ENCODE data around the gene NQO1. TPM values are rescaled to one million over a fixed set of nuclear protein-coding genes. Genes with fewer than 3 reads are reported as not detected.

Gene NQO1
- total RNA-seq, 6 experiments from 2014 or later, result 248 to 801 (median 737) TPM

GRCh38 chr16:69724414-69724873 lies 1.9 kb downstream of the NQO1 start:
- TF ChIP-seq, protein P1, sequence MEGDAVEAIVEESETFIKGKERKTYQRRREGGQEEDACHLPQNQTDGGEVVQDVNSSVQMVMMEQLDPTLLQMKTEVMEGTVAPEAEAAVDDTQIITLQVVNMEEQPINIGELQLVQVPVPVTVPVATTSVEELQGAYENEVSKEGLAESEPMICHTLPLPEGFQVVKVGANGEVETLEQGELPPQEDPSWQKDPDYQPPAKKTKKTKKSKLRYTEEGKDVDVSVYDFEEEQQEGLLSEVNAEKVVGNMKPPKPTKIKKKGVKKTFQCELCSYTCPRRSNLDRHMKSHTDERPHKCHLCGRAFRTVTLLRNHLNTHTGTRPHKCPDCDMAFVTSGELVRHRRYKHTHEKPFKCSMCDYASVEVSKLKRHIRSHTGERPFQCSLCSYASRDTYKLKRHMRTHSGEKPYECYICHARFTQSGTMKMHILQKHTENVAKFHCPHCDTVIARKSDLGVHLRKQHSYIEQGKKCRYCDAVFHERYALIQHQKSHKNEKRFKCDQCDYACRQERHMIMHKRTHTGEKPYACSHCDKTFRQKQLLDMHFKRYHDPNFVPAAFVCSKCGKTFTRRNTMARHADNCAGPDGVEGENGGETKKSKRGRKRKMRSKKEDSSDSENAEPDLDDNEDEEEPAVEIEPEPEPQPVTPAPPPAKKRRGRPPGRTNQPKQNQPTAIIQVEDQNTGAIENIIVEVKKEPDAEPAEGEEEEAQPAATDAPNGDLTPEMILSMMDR (IDR thresholded peaks at IDR 0.05), result no peak
- H3K9me3 Mint-ChIP-seq, result peaks cover 36% of the 10 kb centered on the region
- peak overlapping the region; percentile 100 for H3K27ac Mint-ChIP-seq
- H3K4me1 Mint-ChIP-seq (ENCODE audit: low read depth), result peaks cover 57% of the 10 kb centered on the region
- H3K27me3 Mint-ChIP-seq (ENCODE audit: insufficient read depth), result peaks cover 58% of the 10 kb centered on the region
- no peak for DNase-seq
- H3K36me3 Mint-ChIP-seq (ENCODE audit: low read depth), result peaks cover 57% of the 10 kb centered on the region
- peak overlapping the region; percentile 89 for H3K4me3 Mint-ChIP-seq

GRCh38 chr16:69721441-69721957 lies 4.9 kb downstream of the NQO1 start:
- no peak for DNase-seq
- H3K27ac Mint-ChIP-seq, result peak overlapping the region; percentile 64
- H3K4me3 Mint-ChIP-seq, result peak overlapping the region; percentile 41; the same call in 1 of the 2 replicates

GRCh38 chr16:69720822-69721430 lies 5.4 kb downstream of the NQO1 start:
- H3K36me3 Mint-ChIP-seq (ENCODE audit: low read depth), result peaks cover 65% of the 10 kb centered on the region
- H3K9me3 Mint-ChIP-seq, result peaks cover 22% of the 10 kb centered on the region
- TF ChIP-seq, protein P1 (IDR thresholded peaks at IDR 0.05), result no peak
- H3K27ac Mint-ChIP-seq, result peak overlapping the region; percentile 64
- no peak for DNase-seq
- H3K4me3 Mint-ChIP-seq, result peak overlapping the region; percentile 41; the same call in 1 of the 2 replicates
- peaks cover 53% of the 10 kb centered on the region for H3K27me3 Mint-ChIP-seq (ENCODE audit: insufficient read depth)
- H3K4me1 Mint-ChIP-seq (ENCODE audit: low read depth), result peaks cover 46% of the 10 kb centered on the region

More at GRCh38 chr16:69721441-69721957, 4.9 kb downstream of the NQO1 start:
- H3K4me1 Mint-ChIP-seq (ENCODE audit: low read depth), result peaks cover 52% of the 10 kb centered on the region
- H3K27me3 Mint-ChIP-seq (ENCODE audit: insufficient read depth), result peaks cover 58% of the 10 kb centered on the region
- H3K36me3 Mint-ChIP-seq (ENCODE audit: low read depth), result peaks cover 69% of the 10 kb centered on the region
- TF ChIP-seq, protein P1 (IDR thresholded peaks at IDR 0.05), result no peak
- peaks cover 28% of the 10 kb centered on the region for H3K9me3 Mint-ChIP-seq

GRCh38 chr16:69718111-69718764 lies 8.1 kb downstream of the NQO1 start:
- DNase-seq, result no peak
- Mint-ChIP-seq H3K4me3 (peak overlapping the region; percentile 28; the same call in 1 of the 2 replicates), H3K27me3 (ENCODE audit: insufficient read depth) (peaks cover 49% of the 10 kb centered on the region), H3K4me1 (ENCODE audit: low read depth) (peaks cover 23% of the 10 kb centered on the region), H3K36me3 (ENCODE audit: low read depth) (peaks cover 58% of the 10 kb centered on the region), H3K27ac (peak overlapping the region; percentile 58), H3K9me3 (peaks cover 4% of the 10 kb centered on the region; the same call in 1 of the 2 replicates)
- TF ChIP-seq, protein P1 (IDR thresholded peaks at IDR 0.05), result no peak

DNA sequence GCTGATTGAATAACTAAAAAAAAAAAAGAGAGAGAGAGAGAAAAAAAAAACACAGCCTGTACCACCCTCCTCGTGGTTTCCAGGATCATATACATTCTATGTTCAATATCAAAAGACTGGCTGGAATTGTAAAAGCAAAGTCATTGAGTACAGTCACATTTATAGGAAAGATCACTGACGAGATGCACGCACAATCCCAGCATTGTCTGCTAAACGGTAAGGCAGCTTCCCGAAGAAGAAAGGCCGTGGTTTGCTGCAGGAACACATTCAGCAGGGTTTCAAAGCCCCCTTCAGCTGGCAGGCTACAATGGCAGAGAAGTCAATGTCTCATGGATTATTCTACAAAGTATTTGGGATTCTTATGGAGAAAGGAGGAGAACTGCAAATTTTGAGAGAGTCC lies 9.3 kb downstream of the NQO1 start:
- Mint-ChIP-seq H3K36me3 (ENCODE audit: low read depth) (peaks cover 60% of the 10 kb centered on the region), H3K4me1 (ENCODE audit: low read depth) (peaks cover 26% of the 10 kb centered on the region), H3K27ac (no peak overlapping the region), H3K27me3 (ENCODE audit: insufficient read depth) (peaks cover 58% of the 10 kb centered on the region), H3K4me3 (no peak overlapping the region), H3K9me3 (peaks cover 4% of the 10 kb centered on the region; the same call in 1 of the 2 replicates)
- DNase-seq, result no peak
- TF ChIP-seq, protein P1 (IDR thresholded peaks at IDR 0.05), result no peak

Measured in HFFc6 (cell line).